EH (cell line): ENCODE data around the gene DND1.
"Not testable (repeated sequence)": the region's sequence is repeated elsewhere in the genome, so short reads cannot be mapped to it uniquely, and the experiment has no call there.

Experiments
- DNase-seq: peaks from one replicate; pipeline ENCODE4 v3.0.0-alpha.2; 2015; ENCODE audit warnings: low read depth

Gene DND1

DNA sequence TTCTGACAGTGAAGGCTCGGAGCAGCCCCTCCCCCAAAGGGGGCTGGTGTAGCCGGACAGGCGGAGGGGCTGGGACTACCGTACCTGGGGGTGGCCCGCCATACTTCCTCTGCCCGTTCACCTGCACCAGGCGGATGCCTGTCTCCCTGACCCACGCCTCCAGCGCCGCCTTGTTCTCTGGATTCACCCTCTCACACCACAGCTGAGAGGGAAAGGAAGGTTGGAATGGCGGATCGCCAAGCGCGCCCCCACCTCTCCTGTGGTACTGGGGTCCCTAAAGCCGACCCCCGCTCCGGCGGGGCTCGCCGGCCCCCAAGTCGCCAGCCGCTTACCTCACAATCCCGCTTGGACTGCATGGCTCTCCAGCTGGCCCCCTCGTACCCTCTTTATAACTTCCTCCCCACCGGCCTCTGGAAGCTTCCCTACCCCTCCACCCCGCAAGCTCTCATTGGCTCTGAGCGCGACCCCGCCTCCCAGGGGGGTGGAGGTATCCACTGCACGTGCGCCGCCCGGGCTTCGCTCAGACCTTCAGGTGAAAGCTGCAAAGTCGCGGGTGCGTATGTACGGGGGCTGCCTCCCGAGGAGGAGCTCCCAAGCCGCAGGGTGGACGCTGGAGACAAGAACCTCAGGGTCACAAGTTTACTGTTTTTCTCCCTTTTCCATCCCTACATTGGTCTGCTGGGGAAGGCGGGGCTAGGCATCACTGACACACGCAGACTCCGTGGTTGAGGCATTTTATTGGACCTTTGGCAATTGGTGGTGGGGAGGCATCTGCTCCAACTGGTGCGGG is at the start of gene DND1:
Gene DND1, minus strand, starts transcription at position 390 of the 790 bp plus-strand sequence. Its CDS starts 34 bp downstream, at position 356.
- DNase-seq, result no peak

- not testable (repeated sequence) for DNase-seq
Measured at GRCh38 chr5:140721395-140721794, 48.0 kb upstream of the DND1 start.

GRCh38 chr5:140720738-140721137 is 47.4 kb upstream of the DND1 start:
- not testable (repeated sequence) for DNase-seq

- DNase-seq, result no peak
Measured at GRCh38 chr5:140718266-140718592, 44.9 kb upstream of the DND1 start.

- not testable (repeated sequence) for DNase-seq
Measured at GRCh38 chr5:140716238-140716637, 42.9 kb upstream of the DND1 start.

DNA sequence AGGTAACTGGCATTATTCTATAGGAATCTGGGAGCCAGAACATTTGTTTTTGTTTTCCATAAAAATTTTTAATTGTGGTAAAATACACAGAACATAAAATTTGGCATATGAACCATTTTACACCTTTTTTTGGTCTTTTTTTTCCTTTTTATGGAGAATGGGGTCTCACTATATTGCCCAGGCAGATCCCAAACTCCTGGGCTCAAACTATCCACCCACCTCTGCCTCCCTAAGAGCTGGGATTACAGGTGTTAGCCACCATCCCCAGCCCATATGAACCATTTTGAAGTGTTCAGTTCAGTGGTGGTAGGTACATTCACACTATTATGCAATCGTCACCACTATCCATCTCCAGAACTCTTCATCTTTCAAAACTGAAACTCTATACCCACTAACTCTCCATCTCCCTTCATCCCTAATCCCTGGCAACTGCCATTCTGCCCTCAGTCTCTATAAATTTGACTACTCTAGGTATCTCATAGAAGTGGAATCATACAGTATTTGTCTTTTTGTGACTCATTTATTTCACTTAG is 40.3 kb upstream of the DND1 start:
- DNase-seq, result no peak

DNA sequence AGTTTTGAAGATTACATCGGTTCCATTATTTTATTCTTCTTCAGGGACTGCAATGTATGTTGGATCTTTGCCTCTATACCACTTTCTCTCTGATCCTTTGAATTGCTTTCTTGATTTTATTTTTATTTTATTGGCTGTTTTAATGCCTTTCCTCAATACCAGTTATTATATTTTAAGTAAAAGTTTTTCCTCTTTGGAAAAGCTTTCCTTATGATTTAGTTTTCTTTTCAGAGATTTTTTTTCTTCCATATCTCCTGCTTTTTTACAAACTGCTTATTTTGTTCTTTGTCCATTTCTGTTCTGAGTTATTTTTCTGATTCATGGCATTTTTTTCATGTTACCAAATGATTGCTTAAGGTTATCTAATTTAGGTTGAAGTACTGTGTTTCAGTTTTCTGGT is 38.4 kb upstream of the DND1 start:
- no peak for DNase-seq

DNA sequence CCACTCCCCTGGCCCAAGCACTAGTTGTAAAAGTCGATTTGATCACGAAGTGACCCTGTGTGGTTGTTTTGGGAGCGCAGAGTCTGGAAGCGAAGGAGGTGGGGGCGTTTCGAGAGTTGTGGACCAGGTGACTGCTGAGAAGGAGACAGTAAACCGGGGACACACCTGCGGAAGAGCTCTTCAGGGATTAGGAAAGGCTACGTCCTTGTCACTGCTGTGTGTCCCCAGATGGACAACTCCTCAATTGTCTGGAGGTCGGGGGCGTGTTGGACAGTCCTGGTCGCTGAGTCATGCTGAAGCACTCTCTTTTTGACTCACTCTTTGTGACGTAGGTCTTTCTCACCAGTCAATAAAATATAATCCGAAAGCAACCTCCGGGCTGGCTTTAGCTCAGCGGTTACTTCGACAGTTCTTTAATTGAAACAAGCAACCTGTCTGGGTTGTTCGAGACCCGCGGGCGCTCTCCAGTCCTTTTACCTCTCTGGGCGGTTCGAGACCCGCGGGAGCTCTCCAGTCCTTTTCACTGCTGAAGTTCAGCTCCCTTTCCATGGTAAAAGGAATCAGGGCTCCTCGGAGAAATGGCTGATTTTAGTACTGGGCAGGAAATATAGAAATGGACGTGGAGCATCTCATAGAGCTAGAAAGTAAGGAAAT is 37.6 kb upstream of the DND1 start:
- DNase-seq, result peak; percentile 99

- not testable (repeated sequence) for DNase-seq
Measured at GRCh38 chr5:140708787-140709186, 35.4 kb upstream of the DND1 start.

DNA sequence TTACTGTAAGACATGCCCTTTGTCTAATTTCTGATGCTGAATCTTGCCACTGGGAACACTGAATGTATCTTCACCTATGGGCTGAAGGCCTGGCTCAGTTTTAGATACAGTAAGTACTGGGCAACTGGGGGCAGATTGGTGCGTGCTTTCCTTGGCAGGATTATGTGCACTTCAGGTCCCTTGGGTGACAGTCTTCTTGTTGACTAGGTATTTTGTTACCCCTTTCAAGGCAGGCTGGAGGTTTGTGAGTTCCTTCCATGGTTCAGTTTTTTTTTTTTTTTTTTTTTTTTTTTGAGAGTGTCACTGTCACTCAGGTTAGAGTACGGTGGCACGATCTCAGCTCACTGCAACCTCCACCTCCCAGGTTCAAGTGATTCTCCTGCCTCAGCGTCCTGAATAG is 34.4 kb upstream of the DND1 start:
- no peak for DNase-seq

- DNase-seq, result peak; percentile 99
Measured at GRCh38 chr5:140700177-140701144, 27.1 kb upstream of the DND1 start, which contains the start of gene ZMAT2. TSS of gene ZMAT2 (plus strand) at chr5:140700447. CDS start at chr5:140700461, 14 bp downstream.

DNA sequence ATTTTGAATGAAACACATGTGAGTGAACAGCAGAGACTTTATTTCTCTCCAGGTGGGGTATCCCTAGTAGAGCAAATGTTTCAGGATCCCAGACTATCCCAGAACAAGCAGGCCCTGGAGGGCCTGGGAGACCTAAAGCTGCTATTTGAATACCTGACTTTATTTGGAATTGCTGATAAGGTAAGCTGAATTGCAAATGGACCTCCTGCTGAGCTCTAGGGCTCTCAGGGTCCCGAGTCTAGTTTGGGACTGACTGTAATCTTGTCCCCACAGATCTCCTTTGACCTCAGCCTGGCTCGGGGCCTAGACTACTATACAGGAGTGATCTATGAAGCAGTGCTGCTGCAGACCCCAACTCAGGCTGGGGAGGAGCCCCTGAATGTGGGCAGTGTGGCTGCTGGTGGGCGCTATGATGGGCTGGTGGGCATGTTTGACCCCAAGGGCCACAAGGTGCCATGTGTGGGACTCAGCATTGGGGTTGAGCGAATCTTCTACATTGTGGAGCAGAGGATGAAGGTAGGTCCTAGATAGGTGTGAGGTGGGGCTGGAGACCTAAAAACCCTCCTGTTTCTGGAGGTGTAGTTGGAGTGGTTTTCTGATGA is 23.6 kb upstream of the DND1 start:
- DNase-seq, result no peak

DNA sequence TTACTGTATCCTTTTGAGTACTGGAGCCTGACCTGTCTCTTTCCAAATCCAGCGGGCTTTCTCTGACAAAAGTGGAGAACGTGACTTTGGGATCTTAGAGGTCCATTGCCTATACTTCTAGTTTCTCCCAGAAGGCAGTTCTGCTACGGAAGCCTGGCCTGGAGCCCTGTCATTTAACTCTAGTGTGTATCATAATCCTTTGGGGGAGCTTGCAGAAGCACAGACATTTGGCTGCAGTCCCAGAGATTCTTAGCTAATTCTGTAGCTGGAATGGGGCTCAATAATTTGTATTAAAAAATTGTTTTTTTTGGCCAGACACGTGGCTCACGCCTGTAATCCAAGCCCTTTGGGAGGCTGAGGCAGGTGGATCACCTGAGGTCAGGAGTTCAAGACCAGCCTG is 20.9 kb upstream of the DND1 start:
- DNase-seq, result no peak

GRCh38 chr5:140690941-140691924 is 17.9 kb upstream of the DND1 start, which contains the start of the genes HARS1 and HARS2:
TSS of gene HARS1 (minus strand) at chr5:140691370. CDS start at chr5:140691304, 66 bp downstream.
TSS of gene HARS2 (plus strand) at chr5:140691455. CDS start at chr5:140691649, 194 bp downstream.
- DNase-seq, result peak; percentile 97

DNA sequence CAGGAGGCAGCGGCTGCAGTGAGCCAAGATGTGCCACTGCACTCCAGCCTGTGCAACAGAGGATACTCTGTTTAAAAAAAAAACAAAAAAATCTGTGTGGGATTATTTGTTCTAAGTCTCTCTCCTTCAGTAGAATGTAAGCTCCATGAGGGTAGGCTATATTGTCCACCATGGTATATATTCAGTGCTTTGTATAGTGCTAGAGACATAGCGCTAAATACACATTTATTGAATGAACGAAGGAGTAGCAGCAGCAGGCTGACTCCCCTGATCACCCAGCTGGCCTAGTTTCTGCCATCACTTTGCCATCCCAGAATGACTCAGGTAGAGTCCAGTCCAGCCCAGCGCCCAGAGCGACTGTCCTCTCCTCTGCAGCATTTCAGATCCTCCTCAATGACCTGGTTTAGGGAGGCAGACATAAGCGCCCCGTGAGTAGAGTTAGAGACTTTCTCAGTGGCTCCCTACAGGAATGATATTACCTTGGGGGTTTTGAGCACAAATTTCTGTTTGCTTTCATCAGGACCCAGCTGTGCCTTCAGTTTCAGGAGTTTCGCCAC is 17.1 kb upstream of the DND1 start:
- DNase-seq, result no peak

DNA sequence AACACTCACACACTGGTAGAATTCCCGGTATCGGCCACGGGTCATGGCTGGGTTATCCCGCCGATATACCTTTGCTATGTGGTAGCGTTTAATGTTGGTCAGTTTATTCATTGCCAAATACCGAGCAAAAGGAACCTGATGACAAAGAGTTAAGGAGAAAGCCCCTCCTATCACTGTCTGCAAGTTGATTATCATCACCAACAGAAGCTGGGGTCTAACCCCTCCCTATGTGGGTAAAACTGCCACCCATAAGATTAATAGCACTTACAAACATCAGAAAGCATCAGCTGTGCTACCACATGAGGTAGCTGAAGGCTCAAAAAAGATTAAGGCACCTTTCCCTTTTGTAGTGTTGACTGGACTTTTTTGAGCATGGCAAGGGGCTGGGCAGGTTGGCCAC is 5.6 kb upstream of the DND1 start:
- no peak for DNase-seq

DNA sequence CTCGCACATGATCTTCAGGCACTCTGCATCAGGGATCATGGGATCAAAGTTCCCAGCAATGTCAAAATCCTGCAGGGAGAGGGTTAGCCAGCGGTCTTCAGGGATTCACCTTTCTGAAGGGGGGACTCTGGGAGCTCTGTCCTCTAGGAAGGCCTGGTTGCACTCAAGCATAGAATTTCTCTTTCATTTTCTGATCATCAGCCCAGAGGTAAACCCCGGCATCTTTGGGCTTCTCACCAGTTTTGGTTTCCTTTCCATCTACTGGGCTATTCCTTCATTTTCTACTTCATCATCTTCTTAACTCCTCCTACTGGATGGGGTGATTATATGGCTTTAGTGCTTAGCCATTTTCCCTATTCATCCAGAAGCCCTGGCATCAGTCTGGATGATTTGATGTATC is 4.6 kb upstream of the DND1 start:
- DNase-seq, result no peak

- DNase-seq, result no peak
Measured at GRCh38 chr5:140674629-140675028, 1.3 kb upstream of the DND1 start.

GRCh38 chr5:140674211-140674610 is 835 bp upstream of the DND1 start:
- no peak for DNase-seq
